Measurements from ENCODE around the gene HOXA13. TPM values are rescaled to one million over a fixed set of nuclear protein-coding genes. Genes with fewer than 3 reads are reported as not detected.

HOXA13 gene
- total and polyA plus RNA-seq, 4 donors, result 0.38 TPM; not detected in 3

GRCh38 chr7:27179503-27180430 lies 20.1 kb downstream of the HOXA13 start:
- ATAC-seq (ENCODE audit: low FRiP score), result peak; percentile 81
- peak; percentile 72 to 94 for DNase-seq
- no peak overlapping the region for H3K4me3 ChIP-seq (ENCODE audit: low read length in 2 of 2)
- no peaks in the 10 kb centered on the region for H3K36me3 ChIP-seq (ENCODE audit: control insufficient read depth in 1 of 2, insufficient read depth in 2 of 2, low read length in 1 of 2)
- 17% methylated on average over 54 to 56 of the region's 56 CpGs for WGBS, 2 donors
- no peaks in the 10 kb centered on the region for H3K9me3 ChIP-seq (ENCODE audit: control insufficient read depth, low read length)
- H3K27ac ChIP-seq (ENCODE audit: low read depth in 1 of 2, low read length in 2 of 2), result no peak overlapping the region
- intact Hi-C loops (cut with DNase I), result no loop called here
- H3K27me3 ChIP-seq (ENCODE audit: control insufficient read depth in 1 of 2, insufficient read depth in 2 of 2, low read length in 1 of 2), result no peaks in the 10 kb centered on the region
- H3K4me1 ChIP-seq (ENCODE audit: control insufficient read depth in 1 of 2, insufficient read depth in 2 of 2, low read length in 2 of 2), result no peaks in the 10 kb centered on the region

- WGBS, 2 donors, result 64 to 67% methylated on average over 14 of the region's 14 CpGs
- DNase-seq (peak in 1 of 2 donors; percentile 12), ATAC-seq (ENCODE audit: low FRiP score) (no peak)
- Histone ChIP-seq H3K36me3 (ENCODE audit: control insufficient read depth in 1 of 2, insufficient read depth in 2 of 2, low read length in 1 of 2) (no peaks in the 10 kb centered on the region), H3K9me3 (ENCODE audit: control insufficient read depth, low read length) (no peaks in the 10 kb centered on the region), H3K4me1 (ENCODE audit: control insufficient read depth in 1 of 2, insufficient read depth in 2 of 2, low read length in 2 of 2) (no peaks in the 10 kb centered on the region), H3K4me3 (ENCODE audit: low read length in 2 of 2) (no peak overlapping the region), H3K27ac (ENCODE audit: low read depth in 1 of 2, low read length in 2 of 2) (no peak overlapping the region), H3K27me3 (ENCODE audit: control insufficient read depth in 1 of 2, insufficient read depth in 2 of 2, low read length in 1 of 2) (no peaks in the 10 kb centered on the region)
- intact Hi-C loops (cut with DNase I), result no loop called here
Measured at GRCh38 chr7:27179030-27179429, 20.9 kb downstream of the HOXA13 start.

GRCh38 chr7:27178366-27178765 lies 21.5 kb downstream of the HOXA13 start:
- peak in 1 of 2 donors; percentile 46 for DNase-seq
- H3K4me3 ChIP-seq (ENCODE audit: low read length in 2 of 2), result no peak overlapping the region
- ATAC-seq (ENCODE audit: low FRiP score), result no peak
- WGBS, 2 donors, result 96 to 99% methylated on average over 6 of the region's 6 CpGs
- no peaks in the 10 kb centered on the region for H3K9me3 ChIP-seq (ENCODE audit: control insufficient read depth, low read length)
- no peaks in the 10 kb centered on the region for H3K36me3 ChIP-seq (ENCODE audit: control insufficient read depth in 1 of 2, insufficient read depth in 2 of 2, low read length in 1 of 2)
- no peaks in the 10 kb centered on the region for H3K4me1 ChIP-seq (ENCODE audit: control insufficient read depth in 1 of 2, insufficient read depth in 2 of 2, low read length in 2 of 2)
- intact Hi-C loops (cut with DNase I), result no loop called here
- no peaks in the 10 kb centered on the region for H3K27me3 ChIP-seq (ENCODE audit: control insufficient read depth in 1 of 2, insufficient read depth in 2 of 2, low read length in 1 of 2)
- H3K27ac ChIP-seq (ENCODE audit: low read depth in 1 of 2, low read length in 2 of 2), result no peak overlapping the region

GRCh38 chr7:27177795-27178320 lies 22.0 kb downstream of the HOXA13 start:
- no peaks in the 10 kb centered on the region for H3K9me3 ChIP-seq (ENCODE audit: control insufficient read depth, low read length)
- no peaks in the 10 kb centered on the region for H3K36me3 ChIP-seq (ENCODE audit: control insufficient read depth in 1 of 2, insufficient read depth in 2 of 2, low read length in 1 of 2)
- WGBS, 2 donors, result 92 to 94% methylated on average over 5 of the region's 5 CpGs
- intact Hi-C loops (cut with DNase I), result no loop called here
- no peak overlapping the region for H3K27ac ChIP-seq (ENCODE audit: low read depth in 1 of 2, low read length in 2 of 2)
- no peak overlapping the region for H3K4me3 ChIP-seq (ENCODE audit: low read length in 2 of 2)
- ATAC-seq (ENCODE audit: low FRiP score) (no peak), DNase-seq (no peak)
- no peaks in the 10 kb centered on the region for H3K4me1 ChIP-seq (ENCODE audit: control insufficient read depth in 1 of 2, insufficient read depth in 2 of 2, low read length in 2 of 2)
- no peaks in the 10 kb centered on the region for H3K27me3 ChIP-seq (ENCODE audit: control insufficient read depth in 1 of 2, insufficient read depth in 2 of 2, low read length in 1 of 2)

GRCh38 chr7:27176962-27177794 lies 22.7 kb downstream of the HOXA13 start:
- 91 to 97% methylated on average over 22 of the region's 22 CpGs for WGBS, 2 donors
- Histone ChIP-seq H3K36me3 (ENCODE audit: control insufficient read depth in 1 of 2, insufficient read depth in 2 of 2, low read length in 1 of 2) (no peaks in the 10 kb centered on the region), H3K4me3 (ENCODE audit: low read length in 2 of 2) (no peak overlapping the region), H3K4me1 (ENCODE audit: control insufficient read depth in 1 of 2, insufficient read depth in 2 of 2, low read length in 2 of 2) (no peaks in the 10 kb centered on the region), H3K27ac (ENCODE audit: low read depth in 1 of 2, low read length in 2 of 2) (no peak overlapping the region), H3K9me3 (ENCODE audit: control insufficient read depth, low read length) (no peaks in the 10 kb centered on the region), H3K27me3 (ENCODE audit: control insufficient read depth in 1 of 2, insufficient read depth in 2 of 2, low read length in 1 of 2) (peaks cover 0 to 1% of the 10 kb centered on the region in 2 donors)
- ATAC-seq (ENCODE audit: low FRiP score) (no peak), DNase-seq (peak in 1 of 2 donors; percentile 57)
- intact Hi-C loops (cut with DNase I), result no loop called here

- no peaks in the 10 kb centered on the region for H3K36me3 ChIP-seq (ENCODE audit: control insufficient read depth in 1 of 2, insufficient read depth in 2 of 2, low read length in 1 of 2)
- H3K4me3 ChIP-seq (ENCODE audit: low read length in 2 of 2), result no peak overlapping the region
- H3K27me3 ChIP-seq (ENCODE audit: control insufficient read depth in 1 of 2, insufficient read depth in 2 of 2, low read length in 1 of 2), result peaks cover 0 to 1% of the 10 kb centered on the region in 2 donors
- no peak for ATAC-seq (ENCODE audit: low FRiP score)
- intact Hi-C loops (cut with DNase I), result no loop called here
- 94 to 95% methylated on average over 3 of the region's 3 CpGs for WGBS, 2 donors
- no peak overlapping the region for H3K27ac ChIP-seq (ENCODE audit: low read depth in 1 of 2, low read length in 2 of 2)
- no peaks in the 10 kb centered on the region for H3K4me1 ChIP-seq (ENCODE audit: control insufficient read depth in 1 of 2, insufficient read depth in 2 of 2, low read length in 2 of 2)
- H3K9me3 ChIP-seq (ENCODE audit: control insufficient read depth, low read length), result no peaks in the 10 kb centered on the region
- DNase-seq, result peak in 1 of 2 donors; percentile 61
Measured at GRCh38 chr7:27176524-27176845, 23.4 kb downstream of the HOXA13 start.

- Histone ChIP-seq H3K4me3 (ENCODE audit: low read length in 2 of 2) (no peak overlapping the region), H3K36me3 (ENCODE audit: control insufficient read depth in 1 of 2, insufficient read depth in 2 of 2, low read length in 1 of 2) (no peaks in the 10 kb centered on the region), H3K27ac (ENCODE audit: low read depth in 1 of 2, low read length in 2 of 2) (no peak overlapping the region), H3K27me3 (ENCODE audit: control insufficient read depth in 1 of 2, insufficient read depth in 2 of 2, low read length in 1 of 2) (peaks cover 0 to 1% of the 10 kb centered on the region in 2 donors), H3K4me1 (ENCODE audit: control insufficient read depth in 1 of 2, insufficient read depth in 2 of 2, low read length in 2 of 2) (no peaks in the 10 kb centered on the region), H3K9me3 (ENCODE audit: control insufficient read depth, low read length) (no peaks in the 10 kb centered on the region)
- DNase-seq (peak; percentile 45 to 75), ATAC-seq (ENCODE audit: low FRiP score) (no peak)
- 90 to 92% methylated on average over 40 of the region's 40 CpGs for WGBS, 2 donors
- intact Hi-C loops (cut with DNase I), result no loop called here
Measured at GRCh38 chr7:27175626-27176523, 24.0 kb downstream of the HOXA13 start.

All from aorta (tissue), 5 donors.